Stimulated activated CD4-positive, alpha-beta T cell treated with anti-CD3 and anti-CD28 coated beads, Interleukin-4, amount 100 ng/mL, for 1 hour (primary cell): Measurements from ENCODE around the gene CDK5RAP3.
A peak's percentile ranks its signal among the peaks of the same experiment; 100 is the strongest.
"Not testable (repeated sequence)": the region's sequence is repeated elsewhere in the genome, so short reads cannot be mapped to it uniquely, and the experiment has no call there.

ENCODE experiments used
- DNase-seq: peaks from one replicate; pipeline ENCODE4 v3.0.0-alpha.2; 2020

The CDK5RAP3 gene

DNA sequence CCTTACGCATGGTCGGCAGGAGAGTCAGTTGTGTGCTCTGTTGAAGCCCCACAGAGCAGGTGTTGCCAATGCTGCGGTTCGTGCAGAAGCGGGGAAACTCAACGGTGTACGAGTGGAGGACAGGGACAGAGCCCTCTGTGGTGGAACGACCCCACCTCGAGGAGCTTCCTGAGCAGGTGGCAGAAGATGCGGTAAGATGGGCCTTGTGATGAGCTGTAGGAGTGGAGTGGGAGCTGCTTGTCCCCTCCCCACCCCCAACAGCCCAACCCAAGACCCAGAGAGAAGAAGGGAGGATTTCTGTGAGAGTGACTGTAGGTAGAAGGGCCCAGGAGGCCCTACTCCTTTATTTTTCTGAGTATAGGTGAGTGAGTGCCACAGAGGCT lies 4.9 kb downstream of the CDK5RAP3 start:
- no peak for DNase-seq

- DNase-seq = peak; percentile 45
These were observed 7.4 kb downstream of the CDK5RAP3 start for GRCh38 chr17:47978324-47978723.

DNA sequence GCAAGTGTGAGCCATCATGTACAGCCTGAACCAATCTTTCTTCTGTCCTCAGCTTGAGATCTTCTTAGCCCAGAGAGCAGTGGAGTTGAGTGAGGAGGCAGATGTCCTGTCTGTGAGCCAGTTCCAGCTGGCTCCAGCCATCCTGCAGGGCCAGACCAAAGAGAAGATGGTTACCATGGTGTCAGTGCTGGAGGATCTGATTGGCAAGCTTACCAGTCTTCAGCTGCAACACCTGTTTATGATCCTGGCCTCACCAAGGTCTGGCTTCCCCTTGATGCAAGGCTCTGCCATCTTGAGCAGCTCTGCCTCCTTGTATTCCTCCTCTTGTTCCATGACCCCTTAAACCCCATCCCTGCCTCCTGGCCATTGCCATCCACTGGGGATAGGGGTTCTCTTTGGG lies 9.6 kb downstream of the CDK5RAP3 start:
- DNase-seq = no peak

- no peak for DNase-seq
These were observed 10.5 kb downstream of the CDK5RAP3 start for GRCh38 chr17:47981462-47981861.

DNA sequence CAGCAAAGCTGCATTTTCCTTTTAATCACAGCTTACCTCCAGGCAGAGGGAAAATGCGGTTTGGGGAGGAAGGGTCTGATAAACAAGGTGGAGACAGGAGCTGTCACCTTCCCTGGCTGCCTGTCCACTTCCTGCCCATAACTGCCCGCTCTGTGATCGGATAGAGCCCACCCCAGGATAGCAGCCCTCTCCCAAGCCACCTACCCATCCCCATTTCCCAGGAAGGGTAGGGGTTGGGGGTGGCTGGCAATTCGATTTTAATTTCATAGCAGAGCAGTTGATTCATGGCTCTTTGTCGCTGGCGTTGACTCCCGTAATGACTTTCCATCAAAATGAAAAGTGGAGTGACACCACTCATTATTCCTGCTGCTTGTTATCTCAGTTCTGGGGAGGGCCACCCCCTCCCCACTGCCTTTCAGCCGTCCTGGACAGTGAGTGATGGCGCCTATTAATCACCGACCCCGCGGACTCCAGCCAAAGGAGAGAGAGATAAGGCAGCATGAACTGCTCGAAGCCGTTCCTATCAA lies 11.2 kb downstream of the CDK5RAP3 start:
- DNase-seq = no peak

GRCh38 chr17:47982645-47983390 lies 11.9 kb downstream of the CDK5RAP3 start:
- no peak for DNase-seq

DNA sequence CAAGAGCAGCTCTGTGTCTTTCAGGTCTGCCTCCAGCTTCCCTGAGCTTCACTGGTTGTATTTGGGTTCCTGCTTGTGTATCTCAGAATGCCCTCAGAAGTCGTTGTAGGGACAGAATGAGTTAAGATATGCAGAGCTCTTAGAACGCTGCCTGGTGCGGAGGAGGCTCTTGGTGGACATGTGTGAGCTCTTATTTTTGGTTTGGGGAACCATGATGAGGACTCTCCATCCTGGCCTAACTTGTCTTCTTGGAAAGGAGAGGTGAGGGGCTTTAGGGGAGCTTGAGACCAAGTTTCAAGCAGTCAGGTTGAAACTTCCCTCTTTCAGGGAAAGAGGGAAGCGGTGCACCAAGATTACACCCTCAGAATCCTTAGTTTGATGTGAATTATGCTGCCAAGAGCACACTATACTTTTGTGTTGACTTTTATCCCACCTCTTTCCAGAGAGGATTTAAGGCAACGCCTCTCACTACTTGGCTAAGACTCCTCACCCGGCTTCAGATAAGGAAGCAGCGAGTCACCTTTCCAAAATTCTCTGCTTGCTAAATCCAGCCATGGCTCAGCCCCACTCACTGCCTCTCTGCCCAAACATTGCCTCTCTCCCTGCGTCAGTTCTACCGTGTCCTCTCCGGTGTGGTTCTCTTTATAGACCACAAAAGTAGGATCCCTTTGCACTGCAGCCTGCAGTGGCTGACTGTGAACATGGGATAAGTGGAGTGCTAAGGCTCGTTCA lies 12.7 kb downstream of the CDK5RAP3 start:
- no peak for DNase-seq

- no peak for DNase-seq
These were observed 15.6 kb downstream of the CDK5RAP3 start for GRCh38 chr17:47986520-47986919.

- DNase-seq = no peak
These were observed 16.4 kb downstream of the CDK5RAP3 start for GRCh38 chr17:47987240-47987835.

- DNase-seq = not testable (repeated sequence)
These were observed 17.5 kb downstream of the CDK5RAP3 start for GRCh38 chr17:47988445-47988844.

- DNase-seq = no peak
These were observed 18.2 kb downstream of the CDK5RAP3 start for GRCh38 chr17:47989159-47989558.

DNA sequence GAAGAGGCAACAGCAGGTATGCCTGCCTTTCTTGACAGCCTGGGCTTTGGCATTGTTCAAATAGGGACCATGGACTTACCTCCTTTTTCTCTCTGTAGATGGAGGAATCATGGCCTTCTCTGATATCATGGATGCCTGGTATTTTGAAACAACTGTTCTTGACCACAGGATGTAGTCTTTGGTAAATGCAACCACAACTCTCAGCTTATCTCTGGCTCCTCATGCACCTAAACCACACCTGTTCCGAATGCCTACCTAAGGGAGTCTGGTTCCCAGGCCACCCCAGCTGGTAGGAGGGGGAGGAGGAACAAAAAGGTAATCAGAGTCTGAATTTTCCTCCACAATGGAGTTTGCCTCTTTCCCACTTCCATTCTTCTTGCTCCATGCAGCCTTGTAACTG lies 18.8 kb downstream of the CDK5RAP3 start:
- no peak for DNase-seq

GRCh38 chr17:47990962-47991731 lies 20.2 kb downstream of the CDK5RAP3 start:
- DNase-seq = no peak

GRCh38 chr17:47992216-47992615 lies 21.3 kb downstream of the CDK5RAP3 start:
- DNase-seq = no peak

GRCh38 chr17:47993031-47993564 lies 22.2 kb downstream of the CDK5RAP3 start:
- no peak for DNase-seq

GRCh38 chr17:47993964-47994363 lies 23.1 kb downstream of the CDK5RAP3 start:
- no peak for DNase-seq

- no peak for DNase-seq
These were observed 23.8 kb downstream of the CDK5RAP3 start for GRCh38 chr17:47994724-47995123.

DNA sequence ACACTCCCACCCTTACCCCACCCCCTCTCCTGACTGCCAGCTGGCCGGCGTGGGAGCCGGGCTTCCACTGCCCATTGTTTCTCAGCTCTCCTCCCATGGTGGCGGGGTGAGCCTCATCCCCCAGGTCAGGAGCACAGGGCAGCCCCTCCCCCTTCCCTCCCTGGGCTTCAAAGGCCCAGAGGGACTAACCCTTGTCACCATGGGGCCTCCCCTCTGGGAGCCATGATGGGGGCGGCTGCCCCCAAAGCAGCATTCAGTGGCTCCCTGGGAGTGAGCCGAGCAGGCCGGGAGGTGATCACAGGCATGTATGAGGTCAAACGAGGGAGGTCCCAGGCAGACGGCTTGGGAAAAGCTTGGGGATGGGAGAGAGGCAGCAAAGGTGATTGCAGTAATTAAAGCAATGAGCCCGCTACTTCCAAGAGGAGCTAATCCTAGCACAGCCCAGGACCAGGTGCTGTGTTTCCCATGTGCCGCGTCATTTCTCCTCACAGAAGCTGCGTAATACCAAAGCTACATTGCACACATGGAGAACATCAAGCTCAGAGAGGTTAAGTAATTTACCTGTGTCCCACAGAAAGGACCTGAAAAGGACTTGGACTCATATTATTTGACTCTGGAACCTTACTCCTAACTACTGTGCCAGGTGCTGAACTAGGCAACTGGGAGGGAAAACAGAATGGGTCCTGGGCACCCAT lies 24.5 kb downstream of the CDK5RAP3 start:
- DNase-seq = no peak

- DNase-seq = no peak
These were observed 25.3 kb downstream of the CDK5RAP3 start for GRCh38 chr17:47996201-47996600.

DNA sequence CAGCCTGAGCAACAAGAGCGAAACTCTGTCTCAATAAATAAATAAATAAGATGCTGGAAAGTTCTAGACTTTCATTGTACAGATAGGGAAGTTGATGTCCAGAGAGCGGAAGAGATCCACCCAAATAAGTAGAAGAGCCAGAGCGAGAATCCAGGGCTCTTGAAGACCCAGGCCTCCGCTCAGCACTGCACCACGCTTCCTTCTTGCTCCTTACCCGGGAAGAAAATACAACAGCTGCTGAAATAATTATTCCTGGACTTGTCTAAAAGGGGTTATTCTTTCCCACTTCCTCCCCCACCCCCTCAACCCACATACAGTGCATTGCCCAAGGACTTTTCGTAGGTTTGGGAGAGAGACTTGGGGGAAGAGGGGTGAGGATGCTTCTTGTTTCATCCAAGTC lies 26.7 kb downstream of the CDK5RAP3 start:
- no peak for DNase-seq

DNA sequence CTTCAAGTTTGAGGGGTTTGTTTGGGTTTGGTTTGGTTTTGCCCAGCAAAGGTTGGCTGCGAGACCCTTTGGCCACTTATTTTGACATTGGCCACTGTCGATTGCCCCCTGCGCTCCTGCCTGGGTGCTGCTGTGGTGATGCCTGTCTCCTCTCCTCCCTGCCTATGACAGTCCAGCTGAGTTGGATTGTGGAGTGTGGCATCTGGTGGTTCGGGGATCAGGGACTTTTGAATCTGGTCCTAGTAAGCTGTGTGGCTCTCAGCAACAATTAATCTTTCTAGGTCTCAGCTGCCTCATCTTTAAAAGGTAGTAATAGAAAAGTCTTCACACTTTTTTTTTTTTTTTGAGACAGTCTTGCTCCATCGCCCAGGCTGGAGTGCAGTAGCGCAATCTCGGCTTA lies 27.1 kb downstream of the CDK5RAP3 start:
- no peak for DNase-seq

GRCh38 chr17:47999582-47999981 lies 28.7 kb downstream of the CDK5RAP3 start:
- DNase-seq = no peak
